SK-N-SH (cell line): Measurements from ENCODE around the gene KCNT1. TPM values are rescaled to one million over a fixed set of nuclear protein-coding genes. Genes with fewer than 3 reads are reported as not detected.

Source experiments
- CTCF ChIA-PET: fragments of 300-600, 350-600 bp; formaldehyde crosslinking; extraction: SDS; loops from one replicate; lab custom pipeline; 2021; lab: Yijun Ruan, JAX
- POLR2A ChIA-PET: fragments of 350-600 bp; sonication (Branson Sonifier 250); formaldehyde crosslinking; extraction: SDS; loops from one replicate; lab custom pipeline; 2020; ENCODE audit warnings: antibody characterized with exemption, inconsistent platforms; lab: Yijun Ruan, JAX
- DNase-seq: peaks from one replicate; pipeline ENCODE4 v3.0.0; 2012
- H2AFZ ChIP-seq: fragments of 200-600 bp; sonication (generic); 2 replicates; pipeline ENCODE4 v1.8.1; 2016; ENCODE audit warnings: antibody characterized with exemption, mild to moderate bottlenecking, low read depth
- H3F3A ChIP-seq: fragments of 200-600 bp; sonication (generic); replicated peaks from 2 replicates; pipeline ENCODE3; 2016; ENCODE audit warnings: antibody characterized with exemption, mild to moderate bottlenecking; ENCODE audit not compliant: insufficient read depth
- H3K27ac ChIP-seq, 2 experiments: fragments of 200-500 bp in 1 of 2; fragments of 200-600 bp in 1 of 2; sonication (Bioruptor generic) in 1 of 2; sonication (generic), shearing (Covaris generic) in 1 of 2; 2 replicates each; pipeline versions ENCODE4 v1.5.1 to v1.6.1; 2014 to 2016; ENCODE audit warnings: low read depth in 2 of 2, inconsistent platforms in 1 of 2, low read length in 1 of 2, mild to moderate bottlenecking in 1 of 2, mixed read lengths in 1 of 2
- H3K27me3 ChIP-seq: fragments of 200-600 bp; sonication (generic), shearing (Covaris generic); 2 replicates; pipeline ENCODE4 v1.6.1; 2016; ENCODE audit warnings: mixed run types; ENCODE audit not compliant: insufficient read depth
- H3K36me3 ChIP-seq, 2 experiments: fragments of 200-500 bp in 1 of 2; fragments of 200-600 bp in 1 of 2; sonication (Bioruptor generic) in 1 of 2; sonication (generic) in 1 of 2; replicated peaks in 1 of 2; 2 replicates each; pipeline versions ENCODE3 to v1.5.1; 2014 to 2016; ENCODE audit warnings: low read length in 1 of 2, mild to moderate bottlenecking in 1 of 2; ENCODE audit not compliant: insufficient read depth in 2 of 2, control insufficient read depth in 1 of 2
- H3K4me1 ChIP-seq, 2 experiments: fragments of 200-500 bp in 1 of 2; fragments of 200-600 bp in 1 of 2; sonication (Bioruptor generic) in 1 of 2; sonication (generic), shearing (Covaris generic) in 1 of 2; 2 replicates each; pipeline versions ENCODE4 v1.5.1 to v1.6.1; 2014 to 2016; ENCODE audit warnings: low read depth in 1 of 2, low read length in 1 of 2, mixed run types in 1 of 2; ENCODE audit not compliant: insufficient read depth in 2 of 2, control insufficient read depth in 1 of 2
- H3K4me2 ChIP-seq: fragments of 200-600 bp; sonication (generic), shearing (Covaris generic); 2 replicates; pipeline ENCODE4 v1.6.1; 2017; ENCODE audit warnings: mixed run types
- H3K4me3 ChIP-seq, 2 experiments: fragments of 200-500 bp in 1 of 2; fragments of 200-600 bp in 1 of 2; sonication (Bioruptor generic) in 1 of 2; sonication (generic), shearing (Covaris generic) in 1 of 2; 2 replicates each; pipeline versions ENCODE4 v1.5.1 to v1.8.1; 2014 to 2016; ENCODE audit warnings: low read depth in 2 of 2, inconsistent platforms in 1 of 2, low read length in 1 of 2, mild to moderate bottlenecking in 1 of 2, mixed read lengths in 1 of 2, moderate library complexity in 1 of 2
- H3K79me2 ChIP-seq: fragments of 200-600 bp; sonication (generic); 2 replicates; pipeline ENCODE4 v1.8.1; 2017; ENCODE audit warnings: mild to moderate bottlenecking; ENCODE audit not compliant: insufficient read depth
- H3K9ac ChIP-seq: fragments of 200-600 bp; sonication (generic); 2 replicates; pipeline ENCODE4 v1.6.1; 2017; ENCODE audit warnings: mixed run types
- H3K9me2 ChIP-seq: fragments of 200-600 bp; sonication (generic); 2 replicates; pipeline ENCODE4 v1.6.1; 2017; ENCODE audit warnings: mixed run types
- H3K9me3 ChIP-seq: fragments of 200-600 bp; sonication (generic); 2 replicates; pipeline ENCODE4 v1.6.1; 2017; ENCODE audit warnings: mixed run types, mild to moderate bottlenecking, moderate library complexity
- H4K20me1 ChIP-seq: fragments of 200-600 bp; sonication (generic); 2 replicates; pipeline ENCODE4 v1.6.1; 2017; ENCODE audit warnings: mild to moderate bottlenecking, mixed run types; ENCODE audit not compliant: insufficient read depth
- CHD2 ChIP-seq: fragments of 150-350 bp; IDR thresholded peaks from 2 replicates; pipeline ENCODE4 v1.6.1; 2018; ENCODE audit warnings: low read length; ENCODE audit not compliant: partially characterized antibody
- FOSL2 ChIP-seq: IDR thresholded peaks from 2 replicates; pipeline ENCODE4 v1.4.0; 2012; ENCODE audit warnings: low read depth, mild to moderate bottlenecking, moderate library complexity, borderline replicate concordance
- FOXJ3 ChIP-seq: sonication (generic); formaldehyde crosslinking; IDR thresholded peaks from 2 replicates; pipeline ENCODE4 v1.5.1; 2020; ENCODE audit warnings: mild to moderate bottlenecking, missing genetic modification reagents
- FOXM1 ChIP-seq: IDR thresholded peaks from 2 replicates; pipeline ENCODE4 v1.4.0; 2012; ENCODE audit warnings: low read depth, mild to moderate bottlenecking
- GATA2 ChIP-seq: sonication (generic); formaldehyde crosslinking; IDR thresholded peaks from 2 replicates; pipeline ENCODE4 v1.5.0; 2020; ENCODE audit warnings: mild to moderate bottlenecking, missing genetic modification reagents
- JUND ChIP-seq: IDR thresholded peaks from 2 replicates; pipeline ENCODE4 v1.4.0; 2012
- MEF2A ChIP-seq: IDR thresholded peaks from 2 replicates; pipeline ENCODE4 v1.4.0; 2012; ENCODE audit warnings: low read depth, borderline replicate concordance
- MXI1 ChIP-seq: IDR thresholded peaks from 2 replicates; pipeline ENCODE4 v1.6.1; 2012; ENCODE audit warnings: mild to moderate bottlenecking, low read depth, low read length, improper control_type of control experiment
- RFX5 ChIP-seq: IDR thresholded peaks from 2 replicates; pipeline ENCODE4 v1.6.1; 2012; ENCODE audit warnings: mild to moderate bottlenecking, improper control_type of control experiment, low read length
- YY1 ChIP-seq: IDR thresholded peaks from 2 replicates; pipeline ENCODE4 v1.4.0; 2012; ENCODE audit warnings: low read depth, mild to moderate bottlenecking
- ZBTB33 ChIP-seq: IDR thresholded peaks from 2 replicates; pipeline ENCODE4 v1.4.0; 2012; ENCODE audit warnings: low read depth, borderline replicate concordance
- WGBS: methylation state at CpG from one replicate; pipeline ENCODE4 v1.1.6; 2017; ENCODE audit warnings: low lambda C conversion rate; 5-methylcytosine and 5-hydroxymethylcytosine counted together
- polyA plus RNA-seq, 3 experiments: library from polyadenylated mRNA; depleted of rRNA; stranded (reverse); fragments of >200 nt; gene quantifications; 2 replicates each; pipeline ENCODE4 v1.2.3, GENCODE V29; 2012
- TF ChIP-seq, protein P1 (sequence below): IDR thresholded peaks from 2 replicates; pipeline ENCODE4; 2012
- TF ChIP-seq, protein P2 (sequence below): fragments of 150-350 bp; IDR thresholded peaks from 2 replicates; pipeline ENCODE4 v1.6.1; 2017; ENCODE audit warnings: antibody characterized with exemption, low read length, low read depth, borderline replicate concordance
- TF ChIP-seq, protein P3 (sequence below): fragments of 200-600 bp; sonication (generic); IDR thresholded peaks from 2 replicates; pipeline ENCODE4 v1.6.1; 2017; ENCODE audit warnings: antibody characterized with exemption, mild to moderate bottlenecking, moderate library complexity

The KCNT1 gene
- polyA plus RNA-seq, 1 of the 3 experiments (the other 2 are of a cell fraction): 0.08 TPM

GRCh38 chr9:135821116-135821515 lies 119.1 kb downstream of the KCNT1 start:
- Histone ChIP-seq H3K9me3 (no peaks in the 10 kb centered on the region), H3K4me1 (no peaks in the 10 kb centered on the region), H2AFZ (no peak overlapping the region), H3K4me2 (no peak overlapping the region), H3K9ac (no peak overlapping the region), H3K4me3 (no peak overlapping the region), H3K27me3 (no peaks in the 10 kb centered on the region), H4K20me1 (0 out of 2 replicates have a peak, but pooled peaks cover 5% of the 10 kb centered on the region), H3F3A (no peaks in the 10 kb centered on the region), H3K79me2 (peaks cover 10% of the 10 kb centered on the region; the same call in 1 of the 2 replicates), H3K27ac (no peak overlapping the region), H3K9me2 (no peaks in the 10 kb centered on the region), H3K36me3 (peaks cover 23 to 69% of the 10 kb centered on the region in 2 experiments)
- POLR2A ChIA-PET: no interaction called here
- no peak for DNase-seq
- TF ChIP-seq YY1: no peak
- TF ChIP-seq CHD2: no peak
- TF ChIP-seq, protein P1, sequence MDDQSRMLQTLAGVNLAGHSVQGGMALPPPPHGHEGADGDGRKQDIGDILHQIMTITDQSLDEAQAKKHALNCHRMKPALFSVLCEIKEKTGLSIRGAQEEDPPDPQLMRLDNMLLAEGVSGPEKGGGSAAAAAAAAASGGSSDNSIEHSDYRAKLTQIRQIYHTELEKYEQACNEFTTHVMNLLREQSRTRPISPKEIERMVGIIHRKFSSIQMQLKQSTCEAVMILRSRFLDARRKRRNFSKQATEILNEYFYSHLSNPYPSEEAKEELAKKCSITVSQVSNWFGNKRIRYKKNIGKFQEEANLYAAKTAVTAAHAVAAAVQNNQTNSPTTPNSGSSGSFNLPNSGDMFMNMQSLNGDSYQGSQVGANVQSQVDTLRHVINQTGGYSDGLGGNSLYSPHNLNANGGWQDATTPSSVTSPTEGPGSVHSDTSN: no peak
- no peak for TF ChIP-seq MEF2A
- TF ChIP-seq FOXM1: no peak
- no peak for TF ChIP-seq ZBTB33
- TF ChIP-seq, protein P2, sequence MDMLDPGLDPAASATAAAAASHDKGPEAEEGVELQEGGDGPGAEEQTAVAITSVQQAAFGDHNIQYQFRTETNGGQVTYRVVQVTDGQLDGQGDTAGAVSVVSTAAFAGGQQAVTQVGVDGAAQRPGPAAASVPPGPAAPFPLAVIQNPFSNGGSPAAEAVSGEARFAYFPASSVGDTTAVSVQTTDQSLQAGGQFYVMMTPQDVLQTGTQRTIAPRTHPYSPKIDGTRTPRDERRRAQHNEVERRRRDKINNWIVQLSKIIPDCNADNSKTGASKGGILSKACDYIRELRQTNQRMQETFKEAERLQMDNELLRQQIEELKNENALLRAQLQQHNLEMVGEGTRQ: no peak
- TF ChIP-seq RFX5: no peak
- TF ChIP-seq FOXJ3 (CRISPR knock-in tag): no peak
- TF ChIP-seq JUND: no peak
- TF ChIP-seq, protein P3, sequence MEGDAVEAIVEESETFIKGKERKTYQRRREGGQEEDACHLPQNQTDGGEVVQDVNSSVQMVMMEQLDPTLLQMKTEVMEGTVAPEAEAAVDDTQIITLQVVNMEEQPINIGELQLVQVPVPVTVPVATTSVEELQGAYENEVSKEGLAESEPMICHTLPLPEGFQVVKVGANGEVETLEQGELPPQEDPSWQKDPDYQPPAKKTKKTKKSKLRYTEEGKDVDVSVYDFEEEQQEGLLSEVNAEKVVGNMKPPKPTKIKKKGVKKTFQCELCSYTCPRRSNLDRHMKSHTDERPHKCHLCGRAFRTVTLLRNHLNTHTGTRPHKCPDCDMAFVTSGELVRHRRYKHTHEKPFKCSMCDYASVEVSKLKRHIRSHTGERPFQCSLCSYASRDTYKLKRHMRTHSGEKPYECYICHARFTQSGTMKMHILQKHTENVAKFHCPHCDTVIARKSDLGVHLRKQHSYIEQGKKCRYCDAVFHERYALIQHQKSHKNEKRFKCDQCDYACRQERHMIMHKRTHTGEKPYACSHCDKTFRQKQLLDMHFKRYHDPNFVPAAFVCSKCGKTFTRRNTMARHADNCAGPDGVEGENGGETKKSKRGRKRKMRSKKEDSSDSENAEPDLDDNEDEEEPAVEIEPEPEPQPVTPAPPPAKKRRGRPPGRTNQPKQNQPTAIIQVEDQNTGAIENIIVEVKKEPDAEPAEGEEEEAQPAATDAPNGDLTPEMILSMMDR: no peak
- TF ChIP-seq FOSL2: no peak
- TF ChIP-seq GATA2 (CRISPR knock-in tag): no peak
- no peak for TF ChIP-seq MXI1
- 97% methylated on average over 6 of the region's 20 CpGs for WGBS
- CTCF ChIA-PET: no interaction called here
